GM19452 (cell line): Measurements from ENCODE around the gene PTPRG.

Experiments used
- ATAC-seq: cut with Tn5 transposase; IDR thresholded peaks from one replicate; pipeline ENCODE4 v1.9.1; 2021; ENCODE audit not compliant: unreplicated experiment

PTPRG gene

DNA sequence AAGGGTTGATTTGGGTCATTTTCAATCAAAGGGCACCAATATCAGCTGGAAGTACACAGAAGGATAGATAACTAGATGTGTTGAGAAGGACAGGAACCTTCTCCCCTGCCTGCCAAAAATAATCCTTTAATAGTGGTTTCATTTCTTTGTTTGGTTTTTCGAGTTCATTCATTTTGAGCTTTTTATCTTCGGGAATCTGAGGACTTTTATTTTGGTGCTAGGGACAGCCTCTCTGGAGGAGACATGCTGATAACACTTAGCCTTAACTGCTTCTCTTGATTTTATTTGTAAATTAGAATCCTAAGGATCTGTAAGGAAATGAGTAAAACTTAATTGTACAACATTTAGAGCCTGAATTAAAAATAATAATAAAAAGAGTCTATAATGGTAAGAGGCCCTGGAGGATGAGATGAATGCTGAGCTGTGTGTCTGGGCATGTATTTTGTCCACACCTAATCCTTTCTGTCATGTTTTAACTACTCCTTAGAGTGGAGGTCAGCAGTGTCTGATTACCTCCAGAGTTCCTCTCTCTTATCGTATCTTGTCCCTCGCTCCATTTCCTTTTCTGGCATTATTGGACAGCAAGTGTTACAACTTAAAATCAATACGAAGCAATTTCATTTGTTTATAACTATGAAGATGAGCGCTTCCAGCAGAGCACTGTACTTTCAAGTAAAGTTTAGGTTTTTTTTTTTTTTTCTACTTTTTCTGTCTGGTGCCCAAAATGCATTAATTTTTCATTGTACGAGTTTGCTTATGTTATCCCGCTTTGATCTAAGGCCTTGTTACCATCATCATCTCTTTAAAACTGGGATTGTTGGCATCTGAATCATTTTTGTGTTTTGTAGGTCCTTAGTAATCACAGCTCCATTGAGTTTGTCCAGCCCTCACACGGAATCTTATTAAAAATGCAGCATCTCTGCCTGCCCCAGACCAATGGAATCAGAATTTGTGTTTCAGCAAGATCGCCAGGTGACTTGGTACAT, 22.8 kb downstream of the PTPRG start:
- ATAC-seq: no peak

DNA sequence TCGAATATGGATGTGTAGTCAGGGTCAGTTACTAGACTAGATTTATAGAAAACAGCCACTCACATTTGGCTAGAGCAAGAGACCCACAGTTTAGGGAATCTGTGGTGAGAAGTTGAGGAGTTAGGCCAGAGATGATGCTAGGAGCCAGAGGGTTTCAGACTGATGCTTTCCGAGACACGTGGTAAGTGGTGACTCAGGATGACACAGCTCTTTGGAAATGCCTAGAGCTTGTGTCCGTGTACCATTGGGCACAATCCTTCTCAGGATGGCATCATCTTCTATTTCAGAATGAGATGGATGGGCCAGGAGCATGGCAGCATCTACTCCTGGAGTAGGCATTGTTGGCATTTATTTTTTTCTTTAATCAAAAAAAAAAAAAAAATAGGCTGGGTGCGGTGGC, 28.5 kb downstream of the PTPRG start:
- no peak for ATAC-seq

DNA sequence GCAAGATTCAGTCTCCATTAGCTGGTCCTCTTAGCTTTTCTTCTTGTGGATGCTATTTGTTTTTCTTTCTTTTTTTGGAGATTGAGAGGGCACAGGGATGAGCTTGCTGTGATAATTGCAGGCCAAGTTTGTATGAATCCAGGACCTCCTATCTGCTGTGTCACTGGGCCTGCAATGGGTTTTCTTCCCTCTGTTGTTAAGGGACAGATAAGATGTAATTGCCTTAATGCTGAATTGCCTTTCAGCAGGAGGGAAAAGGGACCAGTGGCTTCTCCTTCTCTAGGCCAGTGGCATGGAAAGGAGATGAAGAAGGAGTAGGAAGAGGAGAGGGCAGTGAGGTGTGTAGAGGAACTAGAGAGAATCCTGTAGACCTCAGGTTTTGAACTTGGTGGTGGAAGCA, 29.9 kb downstream of the PTPRG start:
- ATAC-seq: no peak

DNA sequence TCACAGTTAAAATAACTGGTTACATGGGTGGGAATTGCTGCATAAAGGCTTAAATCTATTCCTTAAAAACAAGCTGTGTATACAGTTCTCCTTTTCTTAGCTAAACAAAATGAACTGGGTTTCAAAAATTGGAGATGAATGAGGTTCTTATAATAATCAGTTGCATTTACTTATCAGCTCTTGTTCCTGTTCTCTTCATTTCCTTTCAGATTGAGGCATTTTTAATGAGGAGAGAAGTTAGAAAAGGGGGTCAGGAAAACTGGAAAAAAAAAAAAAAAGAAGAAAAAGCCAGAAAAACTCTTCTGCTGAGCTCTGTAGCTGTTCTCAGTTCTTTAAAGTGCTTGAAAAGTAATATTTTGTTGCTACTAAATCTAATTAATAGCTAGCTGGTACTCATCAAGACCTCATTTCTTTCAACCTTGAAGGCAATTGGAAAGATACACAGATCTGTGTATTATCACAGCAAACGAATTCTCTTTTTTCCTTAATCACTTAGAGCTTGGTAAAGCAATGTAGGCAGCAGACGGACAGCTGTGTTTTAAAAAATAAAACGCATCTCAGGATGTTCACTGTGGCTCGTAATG, 32.2 kb downstream of the PTPRG start:
- ATAC-seq: no peak

DNA sequence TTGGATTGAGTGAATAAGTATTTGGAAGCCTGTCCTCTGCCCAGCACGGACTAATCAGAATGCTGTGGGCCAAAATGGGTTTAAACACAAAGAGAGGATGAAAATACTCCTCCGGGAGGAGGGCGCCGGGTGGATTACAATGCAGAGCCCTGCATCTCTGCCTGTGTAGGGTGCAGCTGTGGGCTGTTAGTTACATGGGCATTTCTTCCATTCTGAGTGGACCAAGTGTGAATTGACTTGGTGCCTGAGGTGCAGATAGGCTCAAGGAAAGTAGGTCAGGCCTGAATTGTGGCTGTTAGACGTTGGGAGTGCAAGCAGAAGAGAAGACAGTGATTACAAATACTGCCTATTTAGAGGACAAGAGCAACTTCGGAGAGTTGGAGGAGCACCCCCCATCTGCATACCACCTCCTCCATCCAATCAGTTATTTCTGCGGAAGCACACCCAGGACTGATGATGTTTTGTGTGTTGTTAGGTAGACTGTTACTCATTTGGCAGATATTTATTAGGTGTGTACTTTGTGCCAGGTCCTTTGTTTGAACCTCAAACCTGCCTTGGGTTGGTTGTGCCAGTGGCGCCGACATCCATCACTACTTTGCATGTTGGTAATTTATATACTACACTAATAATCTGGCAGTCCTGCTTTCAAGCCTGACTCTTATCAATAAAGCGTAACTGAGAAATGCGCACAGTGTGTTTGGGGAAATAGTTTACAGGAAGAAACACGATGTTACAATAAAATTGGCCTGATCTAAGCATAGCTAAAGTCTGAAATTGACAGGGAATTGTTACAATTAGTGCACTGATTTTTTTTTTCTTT, 33.0 kb downstream of the PTPRG start:
- no peak for ATAC-seq

DNA sequence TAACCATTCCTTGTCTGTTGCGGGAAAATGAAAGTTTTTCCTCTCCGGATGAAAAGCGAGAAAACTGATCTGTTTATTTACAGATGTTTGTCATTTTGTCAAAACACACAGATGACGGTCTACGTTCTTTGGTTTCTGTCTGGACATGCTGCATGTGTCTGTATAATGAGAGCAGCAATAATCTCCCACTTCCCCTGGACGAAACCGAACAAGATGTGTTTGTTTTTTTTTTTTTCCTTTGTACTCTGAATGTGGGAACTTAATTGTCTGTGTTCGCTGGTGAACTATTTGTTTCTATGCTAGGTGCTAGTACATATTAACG, 33.6 kb downstream of the PTPRG start:
- no peak for ATAC-seq

DNA sequence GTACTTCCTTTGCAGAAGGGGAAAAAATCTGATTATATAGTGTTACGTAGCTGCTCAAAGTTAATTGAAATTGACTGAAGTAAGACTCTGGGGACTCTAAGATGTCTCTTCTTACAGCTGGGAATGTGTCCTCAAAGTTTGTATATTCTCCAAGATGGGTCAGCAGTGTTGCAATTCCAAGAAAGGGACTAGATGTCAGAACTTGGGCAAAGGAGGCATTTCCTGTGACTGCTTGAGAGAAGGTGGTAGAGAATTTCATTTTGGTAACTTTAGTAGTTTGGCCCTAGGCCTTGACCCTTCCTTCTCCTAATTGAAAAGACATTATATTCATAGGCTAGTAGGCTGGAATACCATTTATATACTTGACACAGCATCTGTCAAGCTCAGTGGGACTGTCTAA, 33.9 kb downstream of the PTPRG start:
- no peak for ATAC-seq

DNA sequence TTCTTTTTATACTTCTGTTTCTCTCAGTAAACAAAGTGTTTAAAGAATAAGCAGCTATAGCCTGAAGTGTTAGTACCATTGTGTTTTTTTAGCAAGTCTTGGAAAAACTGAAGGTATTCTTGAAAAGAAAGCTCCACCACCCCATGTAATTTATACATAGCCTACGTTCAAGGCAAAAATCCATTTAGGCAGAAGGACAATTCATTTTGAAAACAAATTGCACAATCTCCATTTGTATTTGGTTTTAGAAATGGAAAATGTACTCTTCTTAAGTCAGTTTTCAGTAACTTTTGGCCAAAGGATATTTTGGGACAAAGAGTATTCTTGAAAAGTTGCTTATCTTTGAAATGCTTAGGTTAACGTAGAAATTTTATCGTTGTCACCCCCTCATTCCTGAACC, 34.5 kb downstream of the PTPRG start:
- ATAC-seq: no peak

DNA sequence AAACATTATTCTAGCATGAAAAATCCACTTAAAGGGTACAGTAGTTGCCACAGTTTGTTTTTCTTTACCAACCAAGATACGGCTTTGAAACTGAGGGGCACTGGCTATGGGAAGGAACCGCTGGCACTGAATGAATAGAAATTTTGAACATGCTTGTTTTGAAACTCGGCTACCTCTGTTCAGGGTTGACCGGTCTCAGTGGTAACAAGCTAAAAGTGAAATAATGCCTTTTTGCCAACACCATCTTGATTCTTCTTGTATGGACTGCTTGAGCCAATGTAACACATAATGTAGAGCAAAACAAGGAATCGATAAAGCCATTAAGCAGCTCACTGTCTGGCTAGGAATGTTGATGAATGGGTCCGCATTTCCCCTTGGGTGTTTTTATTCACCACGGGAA, 36.5 kb downstream of the PTPRG start:
- no peak for ATAC-seq

DNA sequence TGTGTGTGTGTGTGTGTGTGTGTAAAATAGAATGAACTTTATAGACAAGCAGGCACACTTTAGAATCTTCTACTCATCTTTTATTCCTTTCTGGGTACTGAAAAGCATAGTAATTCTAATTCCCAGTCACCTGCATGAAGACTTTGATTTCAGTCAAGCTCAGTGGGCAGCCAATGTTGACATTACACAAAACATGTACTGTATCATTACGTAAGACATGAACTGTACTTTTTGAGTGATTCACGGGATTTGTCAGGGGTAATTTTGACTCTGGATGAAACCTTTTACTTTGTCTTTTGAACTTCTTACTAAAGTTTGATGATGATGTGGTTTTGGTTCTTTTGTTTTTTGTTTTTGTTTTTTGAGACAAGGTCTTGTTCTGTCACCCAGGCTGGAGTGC, 38.8 kb downstream of the PTPRG start:
- no peak for ATAC-seq

DNA sequence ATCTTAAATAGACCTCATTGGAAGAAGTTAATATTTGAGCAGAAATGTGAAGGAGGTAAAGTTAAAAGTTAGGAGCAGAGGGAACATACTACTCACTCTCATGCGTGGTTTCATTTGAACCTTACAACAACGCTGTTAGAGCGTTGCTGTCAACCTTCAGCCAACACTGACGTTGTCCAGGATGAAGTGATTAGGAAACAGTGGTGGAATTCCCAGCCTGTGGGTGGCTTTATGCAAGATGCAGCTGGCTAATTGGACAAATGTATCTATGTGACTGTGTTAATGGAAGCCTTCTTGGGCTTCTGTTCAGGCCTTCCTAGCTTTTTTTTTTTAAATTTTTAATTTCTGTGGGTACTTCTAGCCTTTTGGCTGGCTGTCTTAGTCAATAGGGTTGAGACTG, 40.5 kb downstream of the PTPRG start:
- no peak for ATAC-seq

DNA sequence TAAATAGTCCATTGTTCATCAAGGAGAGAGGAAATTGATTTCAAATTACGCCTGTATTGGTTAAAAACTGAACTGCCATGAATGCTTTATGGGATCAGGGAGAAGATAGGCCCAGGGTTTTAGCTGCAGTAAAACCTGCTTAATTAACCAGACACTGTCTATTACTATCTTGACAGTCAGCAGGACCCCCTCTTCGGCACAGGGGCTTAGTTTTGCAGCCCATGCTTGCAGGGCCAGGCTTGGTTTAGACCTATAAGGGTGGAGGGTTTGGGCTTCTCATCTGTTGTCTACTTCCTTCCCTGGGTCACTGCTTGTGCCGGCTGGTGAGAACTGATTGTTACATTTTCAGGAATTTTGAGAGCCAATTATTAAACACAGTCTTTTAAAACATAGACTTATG, 41.1 kb downstream of the PTPRG start:
- no peak for ATAC-seq

DNA sequence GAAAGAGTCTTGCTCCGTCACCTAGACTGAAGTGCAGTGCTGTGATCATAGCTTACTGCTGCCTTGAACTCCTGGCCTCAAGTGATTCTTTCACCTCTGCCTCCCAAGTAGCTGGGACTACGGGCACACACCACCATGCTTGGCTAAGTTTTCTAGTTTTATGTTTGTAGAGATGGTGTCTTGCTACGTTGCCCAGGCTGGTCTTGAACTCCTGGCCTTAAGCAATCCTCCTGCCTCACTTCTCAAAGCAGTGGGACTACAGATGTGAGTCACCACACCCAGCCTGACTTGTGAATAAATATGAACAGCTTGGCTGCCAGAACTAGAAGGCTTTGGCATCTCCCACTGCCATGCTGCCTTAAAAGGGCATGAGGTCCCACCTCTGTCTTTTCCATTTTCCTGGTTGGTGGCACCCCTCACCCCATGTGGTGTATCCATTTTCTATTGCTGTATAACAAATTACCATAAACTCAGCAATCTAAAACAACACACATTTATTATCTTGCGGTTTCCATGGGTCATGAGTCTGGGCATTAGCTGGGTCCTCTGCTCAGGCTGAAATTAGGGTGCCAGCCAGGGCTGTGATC, 44.3 kb downstream of the PTPRG start:
- no peak for ATAC-seq

DNA sequence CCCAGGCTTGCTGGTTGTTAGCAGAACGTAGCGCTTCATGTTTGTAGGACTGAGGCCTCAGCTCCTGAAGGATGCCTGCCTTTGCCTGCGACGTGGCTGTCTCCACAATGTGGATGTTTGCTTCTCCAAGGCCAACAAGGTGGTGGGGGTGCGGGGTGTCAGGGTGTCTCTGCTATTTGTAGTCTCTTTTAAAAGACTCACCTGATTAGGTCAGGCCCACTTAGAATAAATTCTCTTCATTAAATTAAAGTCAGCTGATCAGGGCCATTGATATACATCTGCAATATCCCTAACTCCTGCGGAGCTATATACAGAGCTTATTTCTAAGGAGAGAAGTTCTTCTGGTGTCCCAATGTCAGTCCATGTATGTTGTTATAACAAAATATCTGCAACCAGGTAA, 44.8 kb downstream of the PTPRG start:
- no peak for ATAC-seq

DNA sequence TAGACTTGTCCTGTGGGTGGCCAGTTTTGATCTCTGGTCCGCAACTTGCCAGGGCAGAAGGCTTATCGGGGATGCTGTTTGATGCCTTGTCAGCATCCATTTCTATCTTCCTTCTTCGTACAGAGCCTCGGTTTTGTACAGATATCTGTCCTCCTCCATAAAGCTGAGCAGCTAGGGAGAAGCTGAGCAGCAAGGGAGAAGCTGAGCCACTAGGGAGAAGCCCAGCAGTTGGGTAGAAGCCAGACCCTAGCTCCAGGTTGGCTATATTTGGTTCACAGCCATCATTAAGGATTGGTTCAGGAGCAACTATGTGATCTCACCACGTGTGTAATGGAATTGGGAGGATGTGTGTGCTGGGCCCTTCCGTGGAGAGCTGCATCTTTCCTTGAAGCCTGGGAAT, 46.7 kb downstream of the PTPRG start:
- ATAC-seq: no peak

DNA sequence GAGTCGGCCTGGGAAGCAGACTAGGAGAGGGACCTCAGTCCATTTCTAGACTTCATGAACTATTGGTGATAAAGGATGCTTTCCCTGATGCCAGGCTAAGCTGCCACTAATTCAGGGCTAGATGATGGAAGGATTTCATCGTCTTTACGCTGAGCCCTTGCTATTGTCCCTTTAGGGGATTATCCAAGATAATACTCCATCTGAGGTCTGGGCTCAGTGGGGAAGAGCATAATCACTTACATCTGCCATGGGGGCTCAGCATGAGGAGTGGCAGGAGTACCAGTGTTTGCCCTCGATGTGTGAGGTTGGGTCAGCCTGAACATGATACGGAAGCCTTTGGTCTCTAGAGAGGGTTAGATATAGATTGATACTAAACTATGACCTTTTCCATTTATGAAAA, 47.3 kb downstream of the PTPRG start:
- no peak for ATAC-seq

DNA sequence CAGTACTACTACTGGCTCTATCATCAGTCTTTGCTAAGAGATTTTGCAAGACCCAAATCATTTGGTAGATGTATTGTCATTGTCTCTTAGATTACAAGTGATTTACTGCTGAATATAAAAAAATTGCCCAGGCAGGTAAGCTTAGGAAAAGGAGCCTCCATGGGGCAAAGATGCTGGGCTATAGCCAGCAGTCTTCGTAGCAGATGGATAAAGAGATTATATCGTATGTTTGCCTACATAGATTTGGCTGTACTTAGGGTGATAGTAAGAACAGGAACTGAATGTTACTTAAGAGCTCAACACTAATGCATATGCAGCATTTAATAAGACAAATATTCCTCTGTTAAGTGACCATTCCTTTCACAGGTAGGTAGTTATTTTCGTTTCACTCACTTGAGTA, 48.9 kb downstream of the PTPRG start:
- no peak for ATAC-seq

DNA sequence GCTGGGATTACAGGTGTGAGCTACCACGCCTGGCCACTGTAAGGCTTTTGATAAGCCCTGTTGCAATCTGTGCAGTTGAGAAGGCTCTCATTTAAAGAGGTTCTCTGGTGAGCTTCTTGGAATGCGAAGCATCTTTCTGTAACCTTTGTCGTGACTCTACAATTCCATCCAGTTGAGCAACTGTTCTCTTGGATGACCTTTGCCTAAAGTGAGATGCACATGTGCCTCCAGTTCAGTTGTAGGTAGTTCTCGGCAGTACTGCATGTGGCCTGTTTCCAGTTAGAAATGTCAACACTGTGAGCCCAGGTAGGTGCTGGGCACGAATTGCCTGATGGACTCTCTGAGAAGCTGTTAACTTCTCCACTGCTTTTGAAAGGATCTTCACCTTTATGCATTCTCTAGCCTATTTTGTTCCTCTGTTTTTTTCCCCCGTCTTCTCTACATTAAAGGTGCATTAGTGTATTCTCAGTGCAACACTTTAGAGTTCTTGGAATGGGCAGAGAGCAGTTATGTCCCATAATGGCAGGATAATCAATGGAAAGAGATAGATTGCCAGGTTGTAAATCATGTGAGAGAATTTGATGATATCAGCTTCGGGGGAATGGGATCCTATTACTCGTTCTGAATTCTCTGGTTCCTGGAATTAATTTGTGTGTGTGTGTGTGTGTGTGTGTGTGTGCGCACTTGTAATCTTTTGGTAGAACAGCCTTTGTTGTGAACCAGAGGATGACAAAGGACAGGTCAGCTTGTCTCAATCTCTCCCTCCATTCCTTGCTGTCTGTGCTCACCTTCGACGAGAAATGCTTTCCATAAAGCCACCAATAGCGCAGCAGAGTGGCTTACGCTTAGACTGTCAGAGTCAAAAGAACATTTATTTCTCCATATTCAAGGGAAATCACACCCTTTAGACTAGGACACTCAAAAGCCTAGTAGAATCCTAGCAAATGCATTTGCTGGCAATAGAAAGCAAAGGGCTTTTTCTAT, 51.1 kb downstream of the PTPRG start:
- ATAC-seq: no peak

DNA sequence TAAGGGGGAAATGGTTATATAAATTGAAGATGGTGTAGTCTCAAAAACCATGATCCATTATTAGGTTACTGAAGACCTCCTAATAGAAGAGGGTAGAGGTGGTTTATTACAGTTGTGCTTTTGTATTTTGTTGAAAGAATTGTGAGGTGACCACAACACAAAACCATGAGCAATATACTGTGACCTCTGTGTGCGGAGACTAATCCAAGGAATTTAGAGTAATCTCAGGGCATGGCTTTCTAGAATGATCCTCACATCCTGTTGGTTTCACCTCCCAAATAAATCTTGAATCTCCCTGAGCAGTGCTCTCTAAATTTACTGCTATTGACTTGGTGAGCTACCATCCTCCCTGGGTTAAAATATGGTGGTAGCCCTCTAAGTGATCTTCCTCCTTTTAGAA, 52.3 kb downstream of the PTPRG start:
- ATAC-seq: no peak

DNA sequence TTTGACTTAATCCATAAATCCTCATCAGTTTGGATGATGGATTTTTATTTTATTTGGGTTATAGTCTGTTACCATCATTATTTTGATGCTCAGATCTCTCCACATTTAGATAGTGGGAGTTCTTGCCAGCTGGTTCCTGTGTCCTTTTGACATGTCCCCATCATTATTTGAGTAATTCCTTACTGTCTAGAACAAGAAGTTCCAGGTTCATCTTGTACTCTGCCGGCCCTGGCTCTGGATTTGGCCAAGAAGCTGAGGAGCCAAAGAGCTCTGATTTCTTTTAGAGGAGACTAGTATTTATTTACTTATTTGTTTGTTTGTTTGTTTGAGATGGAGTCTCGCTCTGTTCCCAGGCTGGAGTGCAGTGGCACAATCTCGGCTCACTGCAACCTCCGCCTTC, 54.3 kb downstream of the PTPRG start:
- ATAC-seq: no peak
